ENCODE measurements around the gene KCTD1.

The KCTD1 gene

DNA sequence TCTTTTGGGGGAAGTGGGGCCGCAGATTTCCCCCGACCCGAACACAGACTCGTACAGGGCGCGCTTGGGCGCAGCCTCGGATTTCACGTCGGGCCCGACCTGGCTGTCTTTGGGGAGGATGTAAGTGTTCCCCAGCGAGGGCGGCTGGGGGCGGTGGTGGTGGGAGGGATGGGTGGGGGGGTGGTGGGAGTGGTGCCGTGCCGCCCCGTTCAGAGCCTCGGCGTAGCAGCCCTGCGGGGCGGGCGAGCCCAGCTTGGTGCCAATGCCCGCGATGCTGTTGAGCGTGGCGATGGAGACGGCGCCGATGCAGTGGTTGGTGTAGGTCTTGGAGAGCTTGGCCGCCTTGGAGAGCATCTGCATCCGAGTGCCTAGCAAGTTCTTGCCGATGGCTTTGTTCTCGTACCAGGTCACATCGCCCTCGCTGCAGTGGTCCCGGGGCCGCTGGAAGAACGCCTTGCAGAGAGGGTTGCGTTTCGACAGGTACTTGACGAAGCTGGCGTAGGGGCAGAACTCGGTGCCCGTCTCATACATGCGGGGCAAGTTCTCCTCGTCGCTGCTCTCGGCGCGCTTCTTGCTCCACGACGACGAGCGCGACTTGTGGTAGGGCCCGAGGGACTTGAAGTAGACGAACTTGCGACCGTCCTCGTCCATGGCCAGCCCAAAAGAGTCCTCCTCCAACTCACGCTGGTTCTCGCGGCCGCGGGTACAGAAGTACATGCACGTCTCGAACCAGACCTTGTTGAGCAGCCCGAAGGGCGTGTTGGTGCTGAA is 1.3 kb downstream of the KCTD1 start:
- no peak overlapping the region for H3K27ac ChIP-seq
- TF ChIP-seq ZFX (IDR thresholded peaks at IDR 0.05; ENCODE audit: borderline replicate concordance), result no peak
- TF ChIP-seq, protein P1, sequence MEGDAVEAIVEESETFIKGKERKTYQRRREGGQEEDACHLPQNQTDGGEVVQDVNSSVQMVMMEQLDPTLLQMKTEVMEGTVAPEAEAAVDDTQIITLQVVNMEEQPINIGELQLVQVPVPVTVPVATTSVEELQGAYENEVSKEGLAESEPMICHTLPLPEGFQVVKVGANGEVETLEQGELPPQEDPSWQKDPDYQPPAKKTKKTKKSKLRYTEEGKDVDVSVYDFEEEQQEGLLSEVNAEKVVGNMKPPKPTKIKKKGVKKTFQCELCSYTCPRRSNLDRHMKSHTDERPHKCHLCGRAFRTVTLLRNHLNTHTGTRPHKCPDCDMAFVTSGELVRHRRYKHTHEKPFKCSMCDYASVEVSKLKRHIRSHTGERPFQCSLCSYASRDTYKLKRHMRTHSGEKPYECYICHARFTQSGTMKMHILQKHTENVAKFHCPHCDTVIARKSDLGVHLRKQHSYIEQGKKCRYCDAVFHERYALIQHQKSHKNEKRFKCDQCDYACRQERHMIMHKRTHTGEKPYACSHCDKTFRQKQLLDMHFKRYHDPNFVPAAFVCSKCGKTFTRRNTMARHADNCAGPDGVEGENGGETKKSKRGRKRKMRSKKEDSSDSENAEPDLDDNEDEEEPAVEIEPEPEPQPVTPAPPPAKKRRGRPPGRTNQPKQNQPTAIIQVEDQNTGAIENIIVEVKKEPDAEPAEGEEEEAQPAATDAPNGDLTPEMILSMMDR (IDR thresholded peaks at IDR 0.05), result no peak

DNA sequence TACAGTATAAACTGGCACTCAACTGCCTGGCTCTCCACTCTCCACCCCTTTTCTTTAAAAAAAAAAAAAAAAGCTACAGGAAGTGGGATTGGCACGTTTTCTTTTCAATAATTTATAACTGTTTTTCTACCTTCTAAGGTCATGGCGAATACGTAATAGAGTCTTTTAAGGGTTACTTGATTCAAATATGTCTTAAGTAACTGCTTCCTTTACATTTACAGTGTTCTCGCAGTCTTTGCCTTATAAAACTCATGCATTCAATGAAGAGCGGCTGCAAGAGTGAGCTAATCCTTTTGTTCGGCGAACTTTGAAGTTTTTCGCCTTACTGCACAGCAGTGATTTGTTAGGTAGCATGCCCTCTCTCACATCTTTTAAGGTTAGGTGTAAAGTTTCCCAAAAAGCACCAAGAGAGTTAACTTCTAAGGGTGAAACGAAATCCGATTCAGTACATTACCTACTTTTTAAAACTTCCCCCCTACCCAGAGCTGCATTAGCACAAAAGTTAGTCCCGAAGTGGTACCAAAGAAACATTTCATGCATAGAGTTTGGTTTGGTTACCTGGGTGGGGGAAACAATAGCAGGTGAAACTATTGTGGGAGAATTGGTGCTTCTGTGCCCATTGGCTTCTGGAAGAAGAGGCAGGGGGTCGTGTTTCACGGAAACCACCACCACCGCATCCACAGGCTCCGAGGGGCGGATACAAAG is 2.0 kb downstream of the KCTD1 start:
- TF ChIP-seq ZFX (IDR thresholded peaks at IDR 0.05; ENCODE audit: borderline replicate concordance), result no peak
- TF ChIP-seq, protein P1 (IDR thresholded peaks at IDR 0.05), result no peak
- H3K27ac ChIP-seq, result no peak overlapping the region

DNA sequence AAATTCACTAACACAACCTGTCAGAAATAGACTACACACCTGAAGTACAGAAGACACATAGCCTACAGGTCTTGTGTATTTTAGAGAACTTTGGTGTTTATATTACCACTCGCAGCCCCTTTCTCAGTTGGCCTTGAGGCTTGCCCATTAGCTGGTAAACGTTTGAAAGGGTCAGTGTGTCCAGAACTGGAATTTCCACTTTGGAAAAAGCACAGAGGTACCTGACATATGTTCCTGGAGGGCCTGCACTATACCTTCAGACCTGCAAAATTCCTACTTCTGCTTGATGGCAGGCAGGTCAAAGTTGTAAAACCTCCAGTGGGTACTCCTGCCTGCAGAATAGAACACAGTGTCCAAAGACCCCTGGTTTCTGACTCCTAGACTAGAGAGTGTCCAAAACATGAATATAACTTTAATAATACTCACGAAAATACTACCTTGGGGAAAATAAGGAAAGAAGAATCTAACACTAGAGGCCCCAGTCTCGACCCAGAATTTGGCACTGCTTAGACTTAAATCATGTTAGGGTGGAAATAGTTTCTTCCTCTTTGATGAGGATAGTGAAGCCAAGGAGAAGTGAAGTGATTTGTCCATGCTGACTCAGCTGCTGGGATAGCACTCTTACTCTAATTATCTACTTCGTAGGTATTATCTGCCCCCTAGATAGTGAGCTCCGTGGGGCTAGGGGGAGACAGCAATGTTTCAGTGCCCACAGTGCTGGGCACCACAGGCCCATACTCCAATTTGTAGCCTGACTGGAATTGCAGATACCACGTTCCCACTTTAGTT is 2.8 kb downstream of the KCTD1 start:
- no peak overlapping the region for H3K27ac ChIP-seq
- TF ChIP-seq, protein P1 (IDR thresholded peaks at IDR 0.05), result no peak
- TF ChIP-seq ZFX (IDR thresholded peaks at IDR 0.05; ENCODE audit: borderline replicate concordance), result no peak

DNA sequence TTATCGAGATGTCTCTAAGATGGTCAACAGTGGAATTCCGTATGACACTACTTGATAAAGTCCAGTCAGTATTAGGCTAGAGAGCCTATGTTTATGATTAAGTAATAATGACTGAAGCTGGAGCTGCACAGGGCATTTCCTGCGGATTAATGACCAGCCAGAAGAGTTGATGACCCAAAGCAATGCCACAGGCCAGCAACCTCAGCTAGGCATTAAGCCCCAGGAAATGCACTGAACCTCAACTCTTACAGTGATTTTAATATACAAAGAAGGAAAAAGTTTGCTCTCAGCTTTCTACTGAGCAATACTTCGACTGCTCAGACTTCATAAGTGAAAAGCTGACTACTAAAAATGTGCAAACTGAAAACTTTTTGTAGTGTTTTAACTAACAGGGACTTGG is 3.9 kb downstream of the KCTD1 start:
- no peak overlapping the region for H3K27ac ChIP-seq
- TF ChIP-seq, protein P1 (IDR thresholded peaks at IDR 0.05), result no peak
- no peak for TF ChIP-seq ZFX (IDR thresholded peaks at IDR 0.05; ENCODE audit: borderline replicate concordance)

DNA sequence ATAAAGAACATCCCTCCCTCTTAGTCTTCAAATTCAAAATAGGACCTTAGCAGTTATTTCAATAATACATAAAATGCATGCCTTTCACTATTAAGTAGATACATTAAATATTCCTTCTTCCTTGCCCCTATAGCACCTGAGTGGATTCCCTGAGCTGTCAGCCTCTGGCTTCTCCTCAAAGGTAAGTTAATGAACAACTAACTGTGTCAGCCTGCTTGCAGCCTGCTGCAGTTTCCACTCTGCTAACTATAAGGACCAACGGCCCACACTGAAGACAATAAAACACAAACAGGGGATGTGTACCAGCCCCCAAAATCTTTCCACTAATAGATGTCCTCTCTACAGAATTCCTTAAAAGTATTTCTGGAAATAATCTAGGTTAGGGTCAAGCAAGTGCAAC is 5.0 kb downstream of the KCTD1 start:
- no peak for TF ChIP-seq ZFX (IDR thresholded peaks at IDR 0.05; ENCODE audit: borderline replicate concordance)
- TF ChIP-seq, protein P1 (IDR thresholded peaks at IDR 0.05), result no peak
- H3K27ac ChIP-seq, result no peak overlapping the region

DNA sequence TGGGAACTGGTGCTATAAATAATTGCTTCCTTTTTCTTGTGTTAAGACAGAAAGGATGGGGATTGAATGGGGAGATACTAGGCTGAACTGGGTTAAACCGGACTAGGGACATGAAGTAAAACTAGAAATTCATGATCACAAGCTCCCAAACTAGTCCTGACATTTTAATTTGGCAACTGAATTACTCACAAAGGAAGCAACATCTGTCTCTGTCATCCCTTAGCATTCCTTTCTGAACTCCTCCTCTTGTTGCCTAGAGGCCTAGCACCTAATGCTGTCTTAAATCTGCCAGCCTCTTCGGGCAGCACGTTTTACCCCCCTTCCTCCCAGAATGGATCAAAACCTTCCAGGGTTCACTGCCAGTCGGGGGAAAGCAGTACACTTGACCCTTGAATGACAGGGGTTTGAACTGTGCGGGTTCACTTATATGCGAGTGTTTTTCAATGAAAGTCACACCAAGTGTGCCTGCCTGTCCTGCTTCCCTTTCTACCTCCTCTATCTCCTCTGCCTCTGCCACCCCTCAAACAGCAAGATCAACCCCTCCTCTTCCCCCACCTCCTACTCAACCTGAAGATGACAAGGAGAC is 8.2 kb downstream of the KCTD1 start:
- TF ChIP-seq ZFX (IDR thresholded peaks at IDR 0.05; ENCODE audit: borderline replicate concordance), result no peak
- TF ChIP-seq, protein P1 (IDR thresholded peaks at IDR 0.05), result no peak
- no peak overlapping the region for H3K27ac ChIP-seq
